Adrenal gland (tissue), 12 donors: Measurements from ENCODE around the gene MLH3. TPM values are rescaled to one million over a fixed set of nuclear protein-coding genes. Genes with fewer than 3 reads are reported as not detected.

Experiments
- DNase-seq, 7 donors: peaks; one replicate each; pipeline ENCODE4 v3.0.0-alpha.2; 2019 to 2020
- H3K27ac ChIP-seq, 5 donors: fragments of 200-600 bp; sonication (generic) in 4 of 5; 1 replicate in 3 of 5; 2 replicates in 2 of 5; pipeline versions ENCODE4 v1.5.1 to v1.8.0; 2016 to 2020; ENCODE audit warnings: mild to moderate bottlenecking in 1 of 5
- H3K27me3 ChIP-seq: fragments of 200-600 bp; 2 replicates; pipeline ENCODE4 v1.8.0; 2021
- H3K36me3 ChIP-seq, 2 donors: fragments of 200-600 bp; replicated peaks in 1 of 2; 1 replicate in 1 of 2; 2 replicates in 1 of 2; pipeline versions ENCODE4 v1.5.1 to v1.8.0; 2018 to 2022
- H3K4me1 ChIP-seq, 2 donors: fragments of 200-600 bp; replicated peaks in 1 of 2; 1 replicate in 1 of 2; 2 replicates in 1 of 2; pipeline versions ENCODE4 v1.5.1 to v1.8.0; 2018 to 2021
- H3K4me3 ChIP-seq, 4 donors: fragments of 200-600 bp; sonication (generic) in 3 of 4; one replicate each; pipeline ENCODE4 v1.5.1; 2016 to 2018
- H3K9me3 ChIP-seq, 3 donors: fragments of 200-600 bp; sonication (generic) in 1 of 3; replicated peaks in 1 of 3; 1 replicate in 2 of 3; 2 replicates in 1 of 3; pipeline versions ENCODE4 v1.5.1 to v1.8.0; 2016 to 2021
- CTCF ChIP-seq, 6 experiments: fragments of 450-650 bp in 4 of 6; fragments of 200-600 bp in 2 of 6; sonication (generic) in 1 of 6; IDR thresholded peaks; 1 replicate in 5 of 6; 2 replicates in 1 of 6; pipeline versions ENCODE4 v1.5.1 to v1.8.0; 2016 to 2021; ENCODE audit warnings: antibody characterized with exemption in 6 of 6, mild to moderate bottlenecking in 2 of 6, moderate library complexity in 1 of 6
- POLR2A ChIP-seq, 2 donors: fragments of 450-650 bp; IDR thresholded peaks; one replicate each; pipeline ENCODE4 v1.6.1; 2017; ENCODE audit warnings: antibody characterized with exemption in 2 of 2, mild to moderate bottlenecking in 2 of 2, moderate library complexity in 1 of 2
- WGBS, 4 donors: extraction: QIAGEN DNeasy Blood & Tissue Kit in 2 of 4; methylation state at CpG; one replicate each; pipeline versions ENCODE4 v1.1.5 to v1.1.7; 2013 to 2017; 5-methylcytosine and 5-hydroxymethylcytosine counted together
- intact Hi-C, 2 donors: fragments of 100-400 bp; cut with DNase I; formaldehyde crosslinking; loops; one replicate each; pipeline versions ENCODE4 v1.14.1 to v1.15.0; 2022 to 2023
- polyA plus RNA-seq, 3 donors: library from polyadenylated mRNA; stranded (reverse); fragments of 200-250 nt in 2 of 3; fragments of 350-450 nt in 1 of 3; fragmentation: Illumina TruSeq in 1 of 3; extraction: RNeasy Lipid Tissue Mini Kit (QIAGEN cat#74804) in 1 of 3; gene quantifications; one replicate each; pipeline ENCODE4 v1.2.3, GENCODE V29; 2013 to 2014
- total RNA-seq, 9 donors: library from RNA; depleted of rRNA in 4 of 9; stranded (reverse); fragments of >200 nt in 4 of 9; fragments of 120-200 nt in 1 of 9; fragmentation: NEBNext Ultra II Directional in 1 of 9; extraction: Animal tissue kit (Norgen Biotek cat#: 25700) in 1 of 9; gene quantifications; one replicate each; pipeline versions ENCODE4 v1.1.0 to v1.2.4, GENCODE V29; 2013 to 2023
- donor health status: healthy with polysubstance abuse.
- donor health status: Bipolar disorder and iron deficiency.
- donor health status: DM: yes; HTN: yes; CAD: no.
- donor health status: DM: no; HTN: no; CAD: no.
- donor health status: DM: no; HTN: no; CAD: no.
- donor health status: DM: yes; HTN: yes; CAD: no.

MLH3 gene
- total and polyA plus RNA-seq, 12 donors, result 22.2 to 51.4 (median 32.2) TPM

- 85 to 96% (median 92%) methylated on average over 3 of the region's 3 CpGs for WGBS, 4 donors
- H3K27ac ChIP-seq, result no peak overlapping the region
- intact Hi-C loops, result no loop called here
- H3K4me3 ChIP-seq, result no peak overlapping the region
- no peaks in the 10 kb centered on the region for H3K9me3 ChIP-seq
- peaks cover 0 to 85% of the 10 kb centered on the region in 2 donors for H3K36me3 ChIP-seq
- no peak for DNase-seq
- H3K4me1 ChIP-seq, result no peaks in the 10 kb centered on the region
- TF ChIP-seq POLR2A (IDR thresholded peaks at IDR 0.05) (no peak), CTCF (IDR thresholded peaks at IDR 0.05) (no peak)
- H3K27me3 ChIP-seq, result no peaks in the 10 kb centered on the region
These were observed 39.1 kb upstream of the MLH3 start for GRCh38 chr14:75090353-75090752.

GRCh38 chr14:75088566-75089373 is 37.5 kb upstream of the MLH3 start:
- Histone ChIP-seq H3K9me3 (no peaks in the 10 kb centered on the region), H3K27me3 (no peaks in the 10 kb centered on the region), H3K4me3 (no peak overlapping the region), H3K4me1 (no peaks in the 10 kb centered on the region), H3K27ac (no peak overlapping the region), H3K36me3 (peaks cover 0 to 85% of the 10 kb centered on the region in 2 donors)
- 68 to 74% (median 72%) methylated on average over 7 of the region's 7 CpGs for WGBS, 4 donors
- peak in 5 of 7 donors; percentile 47 to 72 (median 67) for DNase-seq
- TF ChIP-seq POLR2A (IDR thresholded peaks at IDR 0.05) (no peak), CTCF (IDR thresholded peaks at IDR 0.05) (peak; percentile 54 to 90 (median 82))
- intact Hi-C loops, result loop anchor here (5.0 to 10.0 kb wide), 3 partner anchors 141 to 226 kb away; no protein-coding TSS in a partner anchor

- Histone ChIP-seq H3K4me3 (no peak overlapping the region), H3K9me3 (no peaks in the 10 kb centered on the region), H3K27ac (no peak overlapping the region), H3K27me3 (no peaks in the 10 kb centered on the region), H3K4me1 (no peaks in the 10 kb centered on the region), H3K36me3 (peaks cover 0 to 85% of the 10 kb centered on the region in 2 donors)
- intact Hi-C loops, result loop anchor here (5.0 to 10.0 kb wide), 3 partner anchors 141 to 226 kb away; no protein-coding TSS in a partner anchor
- no peak for DNase-seq
- 74 to 90% (median 84%) methylated on average over 2 of the region's 2 CpGs for WGBS, 4 donors
- TF ChIP-seq CTCF (IDR thresholded peaks at IDR 0.05) (no peak), POLR2A (IDR thresholded peaks at IDR 0.05) (no peak)
These were observed 36.9 kb upstream of the MLH3 start for GRCh38 chr14:75088153-75088552.

- intact Hi-C loops, result loop anchor here in 1 of 2 donors (10.0 kb wide), 1 partner anchor 170 kb away; no protein-coding TSS in a partner anchor
- Histone ChIP-seq H3K27me3 (no peaks in the 10 kb centered on the region), H3K27ac (no peak overlapping the region), H3K4me1 (peaks cover 0 to 4% of the 10 kb centered on the region in 2 donors), H3K9me3 (no peaks in the 10 kb centered on the region), H3K36me3 (peaks cover 0 to 64% of the 10 kb centered on the region in 2 donors), H3K4me3 (no peak overlapping the region)
- 40 to 46% (median 44%) methylated on average over 5 of the region's 5 CpGs for WGBS, 4 donors
- DNase-seq, result peak in 1 of 7 donors; percentile 24
- TF ChIP-seq POLR2A (IDR thresholded peaks at IDR 0.05) (no peak), CTCF (IDR thresholded peaks at IDR 0.05) (peak in 1 of 6 experiments; percentile 29)
These were observed 33.2 kb upstream of the MLH3 start for GRCh38 chr14:75084513-75084912.
